C4-2B (cell line): ENCODE measurements around the gene SLC25A47.

Experiments
- ZFX ChIP-seq: fragments of 450-650 bp; IDR thresholded peaks from 2 replicates; pipeline ENCODE4 v1.6.1; 2017
- TF ChIP-seq, protein P1 (sequence below): fragments of 450-650 bp; conservative IDR thresholded peaks from 2 replicates; pipeline ENCODE4 v1.5.1; 2017; ENCODE audit warnings: mild to moderate bottlenecking

DNA sequence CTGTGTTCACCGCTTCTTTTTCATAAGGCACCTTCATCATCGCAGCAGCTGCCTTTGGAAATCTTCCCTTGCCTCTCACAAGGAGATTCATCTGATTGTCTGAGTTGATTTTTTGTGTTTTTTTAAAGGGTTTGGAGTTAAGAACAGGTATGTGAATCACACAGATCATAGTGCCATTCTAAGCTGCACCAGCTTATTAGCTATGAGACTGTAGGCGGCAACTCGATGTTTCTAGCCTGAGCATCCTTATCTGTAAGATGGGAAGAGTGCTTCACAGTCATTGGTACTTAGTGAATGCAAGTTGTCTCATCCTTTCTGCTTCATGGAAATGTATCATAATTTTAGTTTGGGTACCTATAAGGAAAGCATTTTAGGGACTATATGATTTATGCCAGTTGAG lies 48.9 kb upstream of the SLC25A47 start:
- TF ChIP-seq, protein P1, sequence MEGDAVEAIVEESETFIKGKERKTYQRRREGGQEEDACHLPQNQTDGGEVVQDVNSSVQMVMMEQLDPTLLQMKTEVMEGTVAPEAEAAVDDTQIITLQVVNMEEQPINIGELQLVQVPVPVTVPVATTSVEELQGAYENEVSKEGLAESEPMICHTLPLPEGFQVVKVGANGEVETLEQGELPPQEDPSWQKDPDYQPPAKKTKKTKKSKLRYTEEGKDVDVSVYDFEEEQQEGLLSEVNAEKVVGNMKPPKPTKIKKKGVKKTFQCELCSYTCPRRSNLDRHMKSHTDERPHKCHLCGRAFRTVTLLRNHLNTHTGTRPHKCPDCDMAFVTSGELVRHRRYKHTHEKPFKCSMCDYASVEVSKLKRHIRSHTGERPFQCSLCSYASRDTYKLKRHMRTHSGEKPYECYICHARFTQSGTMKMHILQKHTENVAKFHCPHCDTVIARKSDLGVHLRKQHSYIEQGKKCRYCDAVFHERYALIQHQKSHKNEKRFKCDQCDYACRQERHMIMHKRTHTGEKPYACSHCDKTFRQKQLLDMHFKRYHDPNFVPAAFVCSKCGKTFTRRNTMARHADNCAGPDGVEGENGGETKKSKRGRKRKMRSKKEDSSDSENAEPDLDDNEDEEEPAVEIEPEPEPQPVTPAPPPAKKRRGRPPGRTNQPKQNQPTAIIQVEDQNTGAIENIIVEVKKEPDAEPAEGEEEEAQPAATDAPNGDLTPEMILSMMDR: no peak
- TF ChIP-seq ZFX: no peak
